Measurements from ENCODE around the gene ILF3.

ILF3 gene

DNA sequence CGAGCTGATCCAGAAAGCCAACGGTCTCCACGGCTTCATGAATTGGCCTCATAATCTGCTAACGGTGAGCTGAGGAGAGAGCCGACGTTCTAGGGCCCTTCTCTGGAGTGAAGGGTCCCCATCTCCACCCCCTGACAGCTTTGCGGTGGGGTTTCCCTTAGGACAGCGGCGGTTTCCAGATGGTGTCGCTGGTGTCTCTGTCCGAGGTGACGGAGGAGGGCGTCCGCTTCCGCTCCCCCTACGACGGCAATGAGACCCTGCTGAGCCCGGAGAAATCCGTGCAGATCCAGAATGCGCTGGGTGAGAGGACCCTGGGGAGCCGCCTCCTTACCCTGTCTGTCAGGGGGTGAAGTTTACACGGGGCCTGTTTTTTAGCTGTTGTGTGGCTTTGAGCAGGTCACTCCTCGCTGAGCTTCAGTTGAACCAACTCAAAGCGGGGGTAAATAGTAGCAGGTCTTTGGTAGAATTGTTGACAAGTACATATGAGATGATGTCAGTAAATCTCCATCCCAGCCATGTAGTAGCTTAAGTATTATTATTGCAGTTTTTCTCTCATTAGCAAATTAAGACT lies 47.9 kb downstream of the ILF3 start:
- DNase-seq: peak; percentile 31

DNA sequence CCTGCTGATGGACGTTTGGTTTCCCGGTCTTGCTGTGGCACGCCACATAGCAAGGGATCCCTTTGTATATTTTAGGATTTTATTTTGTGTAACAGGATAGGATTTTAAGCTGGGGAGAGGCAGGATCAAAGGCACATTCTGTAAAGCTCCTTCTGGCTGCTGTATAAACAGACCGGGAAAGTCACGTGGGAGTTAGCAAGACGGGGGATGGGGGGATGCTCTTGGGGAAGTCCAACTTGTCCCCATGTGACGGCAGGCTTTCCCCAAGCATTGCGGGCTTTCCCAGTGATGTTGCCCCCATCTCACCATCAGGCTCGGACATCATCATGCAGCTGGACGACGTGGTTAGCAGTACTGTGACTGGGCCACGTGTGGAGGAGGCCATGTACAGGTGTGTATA lies 52.8 kb downstream of the ILF3 start:
- no peak for DNase-seq

DNA sequence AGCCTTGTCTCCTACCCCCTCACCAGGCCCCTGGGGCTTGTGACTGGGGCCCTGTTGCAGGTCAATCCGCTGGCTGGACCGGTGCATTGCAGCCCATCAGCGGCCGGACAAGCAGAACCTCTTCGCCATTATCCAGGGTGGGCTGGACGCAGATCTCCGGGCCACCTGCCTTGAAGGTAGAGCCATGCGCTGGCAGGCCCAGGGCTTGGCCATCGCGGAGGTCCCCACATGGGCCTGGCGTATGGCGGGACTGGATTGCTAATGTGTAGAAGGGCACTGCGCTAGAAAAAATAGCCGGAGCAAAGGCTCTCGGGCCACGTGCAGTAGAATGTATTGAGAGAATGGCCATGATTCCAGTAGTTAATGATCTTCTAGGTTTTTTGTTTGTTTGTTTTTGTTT lies 53.3 kb downstream of the ILF3 start:
- no peak for DNase-seq

DNA sequence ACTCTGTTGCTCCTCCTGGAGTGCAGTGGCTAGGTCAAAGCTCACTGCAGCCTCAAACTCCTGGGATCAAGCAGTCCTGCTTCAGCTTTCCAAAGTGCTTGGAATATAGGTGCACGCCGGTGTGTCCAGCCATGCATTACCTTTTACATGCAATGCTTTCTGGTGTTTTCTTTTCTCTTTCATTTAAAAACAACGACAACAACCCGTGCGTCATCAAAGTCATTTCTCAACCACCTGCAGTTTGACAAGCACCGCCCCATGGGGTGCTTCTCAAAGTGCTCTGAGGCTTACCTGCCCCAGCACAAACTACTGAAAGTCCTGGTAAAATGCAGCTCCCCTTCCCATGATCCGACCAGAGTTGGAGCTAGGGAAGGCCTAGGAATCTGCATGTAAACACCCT lies 54.1 kb downstream of the ILF3 start:
- DNase-seq: no peak

DNA sequence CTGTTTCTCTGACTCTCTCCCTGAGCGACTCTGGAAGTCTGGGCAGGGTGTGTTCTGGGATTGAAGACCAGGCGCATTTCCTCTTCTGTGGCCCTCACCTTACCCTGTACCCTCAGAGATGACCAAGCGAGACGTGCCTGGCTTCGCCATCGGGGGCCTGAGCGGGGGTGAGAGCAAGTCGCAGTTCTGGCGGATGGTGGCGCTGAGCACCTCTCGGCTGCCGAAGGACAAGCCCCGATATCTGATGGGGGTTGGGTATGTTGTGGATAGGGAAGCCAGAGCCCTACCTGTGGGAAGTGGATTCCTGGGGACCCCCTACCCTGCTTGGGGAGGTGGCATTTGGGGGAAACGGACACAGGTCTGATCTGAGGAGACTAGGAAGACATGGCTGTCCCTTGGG lies 57.9 kb downstream of the ILF3 start:
- no peak for DNase-seq

DNA sequence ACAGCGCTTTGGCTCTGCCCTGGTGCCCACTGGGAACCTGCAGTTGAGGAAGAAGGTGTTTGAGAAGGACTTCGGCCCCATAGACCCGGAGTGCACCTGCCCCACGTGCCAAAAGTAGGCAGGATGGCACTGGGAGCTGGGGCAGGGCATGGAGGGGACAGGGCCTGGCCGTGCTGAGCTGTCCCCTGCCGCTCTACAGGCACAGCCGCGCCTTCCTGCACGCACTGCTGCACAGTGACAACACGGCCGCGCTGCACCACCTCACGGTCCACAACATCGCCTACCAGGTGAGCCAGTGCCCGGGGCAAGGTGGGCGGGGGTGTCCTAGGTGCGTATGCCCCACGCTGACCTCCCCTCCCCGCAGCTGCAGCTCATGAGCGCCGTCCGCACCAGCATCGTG lies 58.6 kb downstream of the ILF3 start:
- DNase-seq: no peak

DNA sequence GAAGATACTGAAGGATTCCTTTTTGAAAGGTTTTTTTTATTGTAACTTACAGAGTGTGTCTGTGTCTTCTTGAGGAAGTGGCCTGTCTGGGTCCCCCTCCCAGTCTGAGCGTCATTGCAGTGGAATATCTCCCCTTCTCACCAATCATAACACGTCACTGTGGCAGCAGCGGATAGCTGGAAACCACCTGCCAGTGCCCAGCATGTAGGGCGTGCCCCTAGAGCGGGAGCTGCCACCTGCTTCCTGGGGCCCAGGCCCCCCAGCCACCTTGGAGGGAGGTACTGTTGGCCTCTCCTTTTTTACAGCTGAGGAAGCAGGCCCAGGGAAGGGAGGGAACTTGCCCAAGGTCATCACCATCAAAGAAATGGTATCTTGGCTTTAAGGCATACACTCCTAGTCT lies 59.2 kb downstream of the ILF3 start:
- peak; percentile 44 for DNase-seq

DNA sequence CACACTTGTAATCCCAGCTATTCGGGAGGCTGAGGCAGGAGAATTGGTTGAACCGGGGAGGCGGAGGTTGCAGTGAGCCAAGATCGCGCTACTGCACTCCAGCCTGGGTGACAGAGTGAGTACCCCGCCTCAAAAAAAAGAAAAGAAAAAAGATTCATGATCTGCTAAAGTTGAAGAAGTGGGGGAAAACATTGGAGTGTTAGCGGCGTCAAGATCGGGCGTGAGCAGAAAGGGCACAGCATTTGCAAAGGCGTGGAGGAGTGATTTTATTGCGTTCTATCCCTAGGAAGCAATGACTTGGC lies 62.9 kb downstream of the ILF3 start:
- DNase-seq: no peak

DNA sequence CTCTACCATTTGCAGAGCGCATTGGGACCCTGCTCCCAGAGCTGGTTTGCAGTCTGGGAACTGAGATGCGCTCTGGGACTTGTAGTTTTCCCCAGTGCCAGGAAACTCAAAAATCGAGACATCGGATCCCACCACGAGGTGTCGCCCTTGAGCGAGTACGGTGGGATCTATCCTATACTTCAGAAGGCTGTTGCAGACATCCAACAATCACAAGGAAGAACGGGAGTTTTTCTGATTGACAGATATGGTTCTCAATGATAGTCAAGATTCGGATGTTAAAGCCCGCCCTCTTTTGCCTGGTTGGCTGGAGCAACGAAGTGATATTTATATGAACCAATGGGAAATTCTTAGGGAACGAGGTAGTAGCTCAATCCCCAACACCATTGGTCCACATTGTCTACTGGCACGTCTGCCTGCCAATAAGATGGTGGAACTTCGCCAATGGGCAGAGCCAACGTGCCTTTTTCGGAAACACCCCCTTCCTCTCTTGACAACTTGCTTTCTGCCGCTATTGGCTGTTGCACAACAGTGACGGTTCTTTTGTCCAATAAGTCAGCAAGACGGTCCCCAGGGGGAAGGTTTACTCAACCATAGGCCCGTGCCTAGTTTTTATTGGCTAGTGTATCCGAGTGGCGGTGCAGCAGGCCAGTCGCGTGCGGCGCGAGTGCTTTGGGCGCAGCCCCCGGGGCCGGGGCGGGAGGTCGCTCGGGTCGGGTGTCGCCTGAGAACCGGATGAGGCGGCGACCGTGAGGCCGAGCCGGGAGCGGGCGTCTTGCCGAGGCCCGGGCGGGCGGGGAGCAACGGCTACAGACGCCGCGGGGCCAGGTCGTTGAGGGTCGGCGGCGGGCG lies 63.4 kb downstream of the ILF3 start, which contains the start of gene DNM2:
Gene DNM2, plus strand, starts transcription at position 724 of the 849 bp plus-strand sequence. CDS start 164 bp downstream, outside the sequence.
- DNase-seq: peak; percentile 100

DNA sequence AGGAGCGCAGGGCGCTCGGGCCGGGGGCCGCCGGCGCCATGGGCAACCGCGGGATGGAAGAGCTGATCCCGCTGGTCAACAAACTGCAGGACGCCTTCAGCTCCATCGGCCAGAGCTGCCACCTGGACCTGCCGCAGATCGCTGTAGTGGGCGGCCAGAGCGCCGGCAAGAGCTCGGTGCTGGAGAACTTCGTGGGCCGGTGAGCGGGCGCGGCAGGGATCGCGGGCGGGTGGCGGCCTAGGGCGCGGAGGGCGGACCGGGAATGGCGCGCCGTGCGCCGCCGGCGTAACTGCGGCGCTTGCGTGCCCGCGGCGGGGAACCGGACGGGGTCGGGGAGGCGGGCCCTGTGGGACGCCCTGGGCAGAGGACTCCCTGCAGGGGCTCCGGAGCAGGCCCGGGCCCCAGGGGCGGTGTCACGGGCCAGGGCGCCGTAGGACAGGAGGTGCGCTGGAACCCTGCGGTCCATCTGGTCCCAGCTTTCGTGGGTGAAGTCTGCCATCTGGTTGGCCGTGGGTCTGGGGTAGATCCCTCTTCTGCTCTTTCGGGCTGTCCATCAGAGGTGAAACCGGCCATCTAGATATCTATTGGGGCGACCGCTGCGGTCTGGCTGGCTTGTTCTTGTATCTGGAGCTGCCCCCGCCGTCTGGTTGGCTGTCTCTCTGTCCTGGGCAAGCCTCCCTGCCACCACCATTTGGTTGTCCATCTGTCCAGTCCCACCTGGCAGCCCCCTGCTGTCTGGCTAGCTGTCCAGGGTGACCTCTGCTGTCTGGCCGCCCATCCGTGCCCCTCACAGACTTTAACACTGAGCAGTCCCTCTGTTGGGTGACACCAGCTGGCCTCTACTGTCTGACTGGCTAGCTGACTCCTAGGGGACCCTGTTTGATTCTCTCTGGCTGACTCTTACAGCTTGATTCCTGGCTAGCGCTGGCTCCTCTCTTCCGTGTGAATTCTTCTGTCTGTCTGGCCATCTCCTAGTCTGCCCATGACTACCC lies 64.4 kb downstream of the ILF3 start:
- DNase-seq: no peak

DNA sequence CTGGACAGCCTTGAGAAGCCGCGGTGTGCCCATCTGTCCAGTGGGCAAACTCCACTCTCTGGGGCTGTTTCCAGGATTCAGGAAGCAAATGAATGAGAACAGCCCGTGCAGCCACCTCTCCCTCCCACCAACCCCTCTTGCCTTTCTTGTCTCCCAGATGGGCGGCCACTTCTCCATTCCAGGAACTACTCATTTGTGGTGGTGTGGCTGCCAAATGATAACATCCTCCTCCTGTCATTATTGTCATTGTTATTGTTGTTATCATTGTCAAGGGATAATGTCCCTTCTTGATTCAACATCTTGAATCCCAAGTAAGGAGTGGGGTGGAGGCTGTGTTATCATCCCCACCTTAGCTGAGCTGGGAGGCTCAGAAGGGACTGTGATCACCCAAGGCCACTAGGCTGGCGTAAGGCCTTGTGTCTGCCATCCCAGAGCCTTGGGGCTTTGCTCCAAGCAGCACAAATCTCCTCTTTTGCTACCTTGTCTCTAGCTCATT lies 65.4 kb downstream of the ILF3 start:
- DNase-seq: no peak

DNA sequence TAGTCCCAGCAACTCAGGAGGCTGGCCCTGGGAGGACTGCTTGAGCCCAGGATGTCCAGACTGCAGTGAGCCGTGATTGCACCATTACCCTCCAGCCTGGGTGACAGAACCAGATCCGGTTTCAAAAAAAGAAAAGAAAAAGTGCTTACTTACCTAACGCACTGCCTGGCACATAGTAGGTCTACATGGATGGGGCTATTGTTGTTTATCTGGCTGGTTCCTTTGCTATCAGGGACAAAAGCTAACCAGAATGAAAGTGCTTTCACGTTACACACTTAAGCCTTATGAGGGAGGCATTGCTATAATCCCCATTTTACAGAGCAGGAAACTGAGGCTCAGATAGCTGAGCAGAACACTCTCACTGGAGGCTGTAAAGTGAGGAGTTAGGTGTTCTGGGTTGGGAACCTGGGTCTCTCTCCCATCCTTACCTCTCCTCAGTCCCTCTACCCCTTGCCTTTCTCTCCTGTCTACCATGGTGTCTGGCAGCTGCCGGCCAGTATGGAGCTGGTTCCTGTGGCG lies 66.5 kb downstream of the ILF3 start:
- no peak for DNase-seq

DNA sequence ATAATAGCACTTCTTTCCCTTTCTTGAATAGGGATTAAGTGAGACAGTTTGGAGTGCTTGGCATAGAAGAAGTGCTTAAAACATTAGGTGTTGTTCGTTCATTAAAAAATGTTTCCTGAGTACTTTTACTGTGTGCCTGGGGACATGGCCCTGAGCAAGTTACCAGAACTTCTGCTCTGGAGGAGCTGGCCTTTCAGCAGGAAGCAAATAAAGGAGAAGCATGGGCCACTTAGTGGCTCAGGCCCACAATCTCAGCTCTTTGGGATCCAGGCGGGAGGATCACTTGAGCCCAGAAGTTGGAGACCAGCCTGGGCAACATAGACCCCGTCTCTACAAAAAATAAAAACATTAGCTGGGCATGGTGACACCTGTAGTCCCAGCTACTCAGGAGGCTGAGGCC lies 69.4 kb downstream of the ILF3 start:
- DNase-seq: no peak

DNA sequence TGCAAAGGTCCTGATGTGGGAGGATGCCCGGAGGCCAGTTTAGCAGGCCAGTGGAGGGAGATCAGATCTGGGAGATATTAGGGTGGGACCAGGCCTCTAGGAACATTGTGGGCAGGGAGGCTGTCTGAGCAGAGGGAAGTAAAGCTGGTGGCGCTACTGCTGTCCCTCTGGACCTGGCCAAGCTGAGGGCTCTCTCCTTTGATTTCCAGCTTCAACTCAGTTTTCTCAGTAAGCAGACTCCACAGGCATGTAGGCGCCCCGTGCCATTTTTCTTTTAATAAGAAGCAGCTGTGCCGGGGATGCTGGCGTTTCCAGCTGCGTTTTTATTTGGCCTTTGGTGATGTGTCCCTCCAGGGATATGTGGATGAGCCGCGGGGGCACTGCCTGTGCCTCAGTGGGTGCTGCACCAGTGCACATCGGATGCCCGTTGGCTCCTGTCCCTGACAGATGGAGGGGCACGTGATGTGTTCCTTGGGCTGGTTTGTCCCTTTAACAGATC lies 70.5 kb downstream of the ILF3 start:
- DNase-seq: no peak

DNA sequence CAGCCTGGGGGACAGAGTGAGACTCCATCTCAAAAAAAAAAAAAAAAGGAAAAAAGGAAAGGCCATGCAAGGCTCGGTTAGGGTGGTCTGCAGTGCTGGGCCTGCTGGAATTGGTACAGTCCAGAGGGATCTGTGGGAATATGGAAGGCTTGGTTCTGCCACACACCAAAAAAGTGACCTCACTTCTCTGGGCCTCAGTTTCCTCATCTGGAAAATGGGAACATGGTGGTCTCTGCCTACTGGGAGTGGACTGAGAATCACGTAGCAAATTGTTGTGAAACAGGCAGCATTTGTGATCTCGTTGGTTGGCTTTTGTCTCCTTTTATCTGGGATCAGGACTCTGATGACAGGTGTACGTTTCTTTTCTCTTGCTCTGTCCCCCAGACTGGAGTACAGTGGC lies 71.3 kb downstream of the ILF3 start:
- DNase-seq: no peak

DNA sequence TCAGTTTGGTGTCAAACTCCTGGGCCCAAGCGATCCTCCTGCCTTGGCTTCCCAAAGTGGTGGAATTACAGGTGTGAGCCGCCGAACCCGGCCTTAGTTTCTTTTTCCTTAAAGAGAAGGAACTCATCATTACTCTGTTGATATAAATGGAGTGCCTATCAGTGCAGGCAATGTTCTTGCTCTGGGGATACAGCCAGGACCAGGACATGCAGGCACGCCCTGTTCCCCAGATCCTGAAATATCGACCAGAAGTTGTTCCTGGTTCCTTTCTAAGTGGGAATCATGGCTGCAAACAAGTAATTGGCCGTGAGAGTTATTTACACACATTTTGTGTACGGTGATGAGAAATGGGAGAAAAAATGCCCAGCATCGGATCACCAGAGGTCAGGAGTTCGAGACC lies 72.1 kb downstream of the ILF3 start:
- no peak for DNase-seq

DNA sequence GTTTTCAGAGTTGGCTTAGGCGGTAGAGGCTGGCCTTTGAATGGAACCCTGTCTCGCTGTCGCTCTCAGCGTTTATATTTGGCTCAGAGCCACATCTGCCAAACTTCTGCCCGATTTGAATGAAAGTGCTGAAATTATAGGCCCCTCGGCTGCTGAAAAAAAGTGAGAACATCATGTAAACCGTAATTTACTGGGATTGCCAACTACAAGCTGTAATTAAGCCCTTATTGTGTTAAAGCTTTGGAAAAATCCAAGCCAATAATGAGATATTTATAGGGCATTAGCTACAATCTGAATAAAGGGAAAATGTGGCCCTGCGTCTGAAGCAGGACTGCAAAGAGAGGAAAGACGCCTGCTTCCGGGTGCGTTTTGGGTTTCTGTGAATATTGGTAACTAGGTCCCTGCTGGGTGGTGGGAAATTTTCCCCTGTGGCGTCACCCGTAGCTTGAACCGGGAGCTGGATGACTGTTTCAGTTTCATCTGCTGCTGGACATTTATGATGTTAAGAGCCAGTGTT lies 73.6 kb downstream of the ILF3 start:
- no peak for DNase-seq

DNA sequence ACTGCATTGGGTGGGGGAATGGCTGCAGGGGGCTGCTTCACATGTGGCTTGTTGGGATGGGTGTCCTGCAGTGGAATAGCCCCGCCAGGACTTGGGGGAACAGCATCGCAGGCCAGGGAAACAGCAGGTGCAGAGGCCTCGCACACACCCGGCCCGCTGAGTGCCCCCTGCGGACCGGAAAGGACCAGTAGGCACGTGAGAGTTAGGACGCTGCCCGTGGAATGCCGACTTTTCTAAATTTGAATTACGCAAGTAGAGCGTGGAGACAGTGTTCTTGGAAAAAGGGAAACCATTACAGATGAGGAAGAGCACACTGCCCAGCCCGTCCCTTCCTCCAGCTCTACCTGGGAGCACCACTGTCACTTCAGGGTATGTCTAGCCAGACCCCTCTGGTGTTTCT lies 75.3 kb downstream of the ILF3 start:
- no peak for DNase-seq

DNA sequence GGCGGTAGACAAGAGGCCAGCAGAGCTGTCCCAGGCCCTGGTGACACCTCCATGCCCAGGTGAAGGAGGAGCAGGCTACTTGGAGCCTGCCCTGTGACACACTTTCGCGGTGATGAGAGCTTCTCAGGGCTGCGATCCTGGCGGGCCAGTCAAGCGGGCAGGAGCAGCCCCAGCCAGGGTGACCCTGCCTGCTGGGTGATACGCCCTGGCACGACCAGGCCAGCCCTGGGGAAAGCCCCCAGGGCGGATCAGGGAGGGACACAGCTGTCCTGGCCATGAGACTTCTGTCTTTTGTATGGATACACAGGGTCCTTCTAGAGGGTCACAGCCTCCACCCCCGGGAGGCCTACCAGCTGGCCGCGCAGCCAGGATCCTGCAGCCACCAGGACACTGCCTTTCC lies 76.8 kb downstream of the ILF3 start:
- no peak for DNase-seq

DNA sequence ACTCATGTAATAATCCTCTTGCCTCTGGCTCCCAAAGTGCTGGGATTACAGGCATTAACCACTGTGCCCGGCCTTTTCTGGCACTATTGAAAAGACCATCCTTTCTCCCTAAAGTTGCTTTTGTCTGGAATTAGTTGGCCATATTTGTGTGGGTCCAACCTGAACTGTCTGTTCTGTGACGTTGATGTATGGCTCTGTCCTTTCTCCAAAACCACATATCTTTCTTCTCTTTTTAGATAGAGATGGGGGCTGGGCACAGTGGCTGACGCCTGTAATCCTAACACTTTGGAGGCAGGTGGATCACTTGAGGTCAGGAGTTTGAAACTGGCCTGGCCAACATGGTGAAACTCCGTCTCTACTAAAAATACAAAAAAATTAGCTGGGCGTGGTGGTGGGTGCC lies 81.6 kb downstream of the ILF3 start:
- DNase-seq: no peak

DNA sequence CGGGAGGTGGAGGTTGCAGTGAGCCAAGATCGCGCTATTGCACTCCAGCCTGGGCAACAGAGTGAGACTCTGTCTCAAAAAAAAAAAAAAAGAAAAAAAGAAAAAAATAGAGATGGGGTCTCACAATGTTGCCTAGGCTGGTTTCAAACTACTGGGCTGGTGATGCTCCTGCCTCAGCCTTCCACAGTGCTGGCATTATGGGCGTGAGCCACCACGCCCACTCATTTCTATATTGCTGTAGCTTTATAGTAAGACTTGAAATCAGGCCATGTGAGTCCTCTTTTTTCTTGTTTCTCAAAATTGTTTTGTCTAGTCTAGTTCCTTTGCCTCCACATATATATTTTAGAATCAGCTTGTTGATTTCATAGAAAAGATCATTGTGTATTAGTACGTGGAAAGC lies 82.0 kb downstream of the ILF3 start:
- DNase-seq: no peak

DNA sequence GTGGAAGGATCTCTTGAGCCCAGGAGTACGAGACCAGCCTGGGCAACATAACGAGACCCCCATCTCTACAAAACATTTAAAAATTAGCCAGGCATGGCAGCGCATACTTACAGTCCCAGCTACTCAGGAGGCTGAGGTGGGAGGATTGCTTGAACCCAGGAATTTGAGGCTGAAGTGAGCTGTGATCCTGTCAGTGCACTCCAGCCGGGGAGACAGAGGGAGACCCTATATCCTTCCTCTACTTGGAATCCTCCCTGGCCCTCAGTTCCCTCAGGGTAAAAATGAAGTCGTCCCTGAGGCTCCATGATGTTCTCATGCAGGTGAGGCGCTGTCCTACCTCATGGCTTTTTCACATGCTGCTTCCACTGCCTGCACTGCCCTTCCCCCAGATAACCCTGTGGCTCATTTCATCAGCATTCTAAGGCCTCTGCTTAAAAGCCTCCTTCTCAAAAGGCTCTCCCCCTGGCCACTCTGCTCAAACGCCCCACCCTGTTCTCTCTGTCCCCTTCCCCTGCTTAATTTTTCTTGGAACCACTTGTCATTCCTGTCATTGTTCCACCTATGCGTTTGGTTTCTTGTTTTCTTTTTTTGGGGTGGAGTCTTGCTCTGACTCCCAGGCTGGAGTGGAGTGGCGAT lies 82.9 kb downstream of the ILF3 start:
- DNase-seq: no peak
